H54 (cell line): ENCODE measurements around the gene HECTD4.
A peak's percentile ranks its signal among the peaks of the same experiment; 100 is the strongest.
"Not testable (repeated sequence)": the region's sequence is repeated elsewhere in the genome, so short reads cannot be mapped to it uniquely, and the experiment has no call there.

Experiments
- DNase-seq: peaks from one replicate; pipeline ENCODE4 v3.0.0; 2011; ENCODE audit warnings: low spot score, mixed read lengths; ENCODE audit not compliant: insufficient read length
- FAIRE-seq: peaks from 3 replicates; lab custom pipeline; 2011; peaks lifted over from hg19 to GRCh38; lab: Jason Lieb, UNC
- POLR2A ChIP-seq: IDR thresholded peaks from 2 replicates; pipeline ENCODE4 v1.6.1; 2011; ENCODE audit warnings: low read depth, mild to moderate bottlenecking, low read length

Gene HECTD4

GRCh38 chr12:112418273-112418607 is 36.0 kb upstream of the HECTD4 start:
- FAIRE-seq (no peak), DNase-seq (no peak)
- TF ChIP-seq POLR2A = no peak

GRCh38 chr12:112415457-112415856 is 33.2 kb upstream of the HECTD4 start:
- FAIRE-seq = not testable (repeated sequence)

GRCh38 chr12:112413855-112414625 is 31.8 kb upstream of the HECTD4 start:
- DNase-seq = no peak
- FAIRE-seq = no peak
- TF ChIP-seq POLR2A = no peak

More at GRCh38 chr12:112415457-112415856, 33.2 kb upstream of the HECTD4 start:
- not testable (repeated sequence) for DNase-seq

- FAIRE-seq = no peak
- no peak for TF ChIP-seq POLR2A
- no peak for DNase-seq
These were observed 27.6 kb upstream of the HECTD4 start for GRCh38 chr12:112409906-112410244.

GRCh38 chr12:112409064-112409905 is 27.1 kb upstream of the HECTD4 start, which contains the start of gene RPL6:
Gene RPL6 (minus strand): TSS chr12:112409605. CDS start chr12:112408656, 949 bp downstream.
- DNase-seq (peak; percentile 68), FAIRE-seq (peak; percentile 64)
- TF ChIP-seq POLR2A = peak; percentile 90

- TF ChIP-seq POLR2A = no peak
- DNase-seq (no peak), FAIRE-seq (no peak)
These were observed 26.4 kb upstream of the HECTD4 start for GRCh38 chr12:112408621-112409020.

GRCh38 chr12:112407683-112408082 is 25.5 kb upstream of the HECTD4 start:
- DNase-seq, FAIRE-seq: not testable (repeated sequence)

- TF ChIP-seq POLR2A = no peak
- FAIRE-seq = no peak
These were observed 24.6 kb upstream of the HECTD4 start for GRCh38 chr12:112406519-112407488.

GRCh38 chr12:112401903-112402498 is 19.8 kb upstream of the HECTD4 start:
- no peak for TF ChIP-seq POLR2A
- no peak for DNase-seq
- no peak for FAIRE-seq

More at GRCh38 chr12:112406519-112407488, 24.6 kb upstream of the HECTD4 start:
- DNase-seq = no peak

- FAIRE-seq = no peak
- TF ChIP-seq POLR2A = no peak
- DNase-seq = no peak
These were observed 18.8 kb upstream of the HECTD4 start for GRCh38 chr12:112401054-112401453.

GRCh38 chr12:112393328-112393727 is 11.1 kb upstream of the HECTD4 start:
- no peak for DNase-seq
- no peak for TF ChIP-seq POLR2A
- FAIRE-seq = no peak

- FAIRE-seq, DNase-seq: not testable (repeated sequence)
These were observed 7.9 kb upstream of the HECTD4 start for GRCh38 chr12:112389922-112390654.

GRCh38 chr12:112389228-112389627 is 7.0 kb upstream of the HECTD4 start:
- TF ChIP-seq POLR2A = no peak
- DNase-seq (no peak), FAIRE-seq (no peak)
